NCI-H2107 (cell line): ENCODE measurements around the gene TFAP2E.

Experiments
- DNase-seq: peaks from one replicate; lab custom pipeline; 2025; lab: John Stamatoyannopoulos, UW

Gene TFAP2E

DNA sequence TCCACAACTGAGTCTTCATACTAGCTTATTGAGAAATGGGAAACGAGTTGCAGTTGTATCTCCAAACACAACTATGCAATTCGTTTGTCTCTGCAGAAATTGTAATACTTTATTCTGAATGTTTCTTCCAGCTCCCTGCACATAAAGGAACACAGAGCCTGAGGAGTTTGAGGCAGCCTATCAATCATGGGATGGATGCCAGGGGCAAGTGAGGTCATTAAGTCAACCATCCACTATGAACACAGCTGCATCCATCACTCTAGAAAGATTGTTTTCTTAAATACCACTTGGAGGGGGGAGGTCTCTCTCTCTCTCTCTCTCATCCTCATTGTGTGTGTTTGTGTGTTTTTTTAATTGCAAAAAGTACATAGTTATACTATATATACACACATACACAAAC, 71.1 kb downstream of the TFAP2E start:
- DNase-seq = no peak
